SK-N-SH (cell line): ENCODE data around the gene PHLPP1.

Experiments used
- CTCF ChIP-seq: fragments of 200-600 bp; sonication (generic); IDR thresholded peaks from 2 replicates; pipeline ENCODE4 v1.6.1; 2017; ENCODE audit warnings: antibody characterized with exemption, mild to moderate bottlenecking, moderate library complexity
- TF ChIP-seq, protein P1 (sequence below): IDR thresholded peaks from 2 replicates; pipeline ENCODE4 v1.4.0; 2012; ENCODE audit warnings: low read depth, borderline replicate concordance

DNA sequence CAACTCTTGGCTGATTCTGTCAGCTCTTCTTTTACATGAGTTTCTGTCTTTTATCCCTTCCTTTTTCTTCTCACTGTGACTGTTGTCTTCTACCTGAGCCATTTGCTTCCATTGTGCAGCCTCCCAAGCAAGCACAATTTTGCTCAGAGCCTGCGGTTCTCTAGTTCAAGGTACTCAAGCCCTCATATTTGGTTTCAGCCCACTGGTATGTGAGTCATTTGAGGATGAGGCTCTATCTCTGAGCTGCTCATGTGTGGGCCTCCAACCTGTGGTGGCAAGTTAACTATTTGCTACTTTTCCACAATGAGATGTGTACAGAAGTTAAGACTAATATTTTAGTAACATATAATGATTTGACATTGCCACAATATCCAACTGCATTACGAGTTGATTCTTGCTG lies 183.0 kb downstream of the PHLPP1 start:
- no peak for TF ChIP-seq CTCF
- TF ChIP-seq, protein P1, sequence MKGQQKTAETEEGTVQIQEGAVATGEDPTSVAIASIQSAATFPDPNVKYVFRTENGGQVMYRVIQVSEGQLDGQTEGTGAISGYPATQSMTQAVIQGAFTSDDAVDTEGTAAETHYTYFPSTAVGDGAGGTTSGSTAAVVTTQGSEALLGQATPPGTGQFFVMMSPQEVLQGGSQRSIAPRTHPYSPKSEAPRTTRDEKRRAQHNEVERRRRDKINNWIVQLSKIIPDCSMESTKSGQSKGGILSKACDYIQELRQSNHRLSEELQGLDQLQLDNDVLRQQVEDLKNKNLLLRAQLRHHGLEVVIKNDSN = no peak
